Osteoblast (primary cell): ENCODE results near the gene SP8. TPM values are rescaled to one million over a fixed set of nuclear protein-coding genes. Genes with fewer than 3 reads are reported as not detected.
"Not testable (repeated sequence)": the region's sequence is repeated elsewhere in the genome, so short reads cannot be mapped to it uniquely, and the experiment has no call there.

Source experiments
- DNase-seq: peaks from one replicate; pipeline ENCODE4 v3.0.0; 2011; ENCODE audit warnings: low spot score, mixed read lengths; ENCODE audit not compliant: insufficient read length; ENCODE audit errors: missing footprints
- H2AFZ ChIP-seq: 2 replicates; pipeline ENCODE4 v1.6.0; 2011; ENCODE audit warnings: mild to moderate bottlenecking, low read length
- H3K27ac ChIP-seq: 2 replicates; pipeline ENCODE4 v1.5.1; 2011; ENCODE audit warnings: mild to moderate bottlenecking, low read depth, low read length, moderate library complexity
- H3K27me3 ChIP-seq: 2 replicates; pipeline ENCODE4 v1.6.0; 2012; ENCODE audit warnings: mild to moderate bottlenecking, control low read depth, inconsistent platforms, low read length, moderate library complexity; ENCODE audit not compliant: insufficient read depth
- H3K36me3 ChIP-seq: 2 replicates; pipeline ENCODE4 v1.5.1; 2011; ENCODE audit warnings: mild to moderate bottlenecking, low read length, control low read depth, moderate library complexity; ENCODE audit not compliant: insufficient read depth
- H3K4me1 ChIP-seq: 2 replicates; pipeline ENCODE4 v1.5.1; 2011; ENCODE audit warnings: mild to moderate bottlenecking, low read length, control low read depth, moderate library complexity; ENCODE audit not compliant: insufficient read depth
- H3K4me2 ChIP-seq: 2 replicates; pipeline ENCODE4 v1.6.0; 2011; ENCODE audit warnings: mild to moderate bottlenecking, low read length; ENCODE audit not compliant: insufficient read depth
- H3K4me3 ChIP-seq: fragments of 200-600 bp; sonication (generic); 3 replicates; pipeline ENCODE4 v1.5.1; 2012; ENCODE audit warnings: mild to moderate bottlenecking, low read length, inconsistent platforms; ENCODE audit not compliant: insufficient read depth
- H3K79me2 ChIP-seq: 2 replicates; pipeline ENCODE4 v1.6.0; 2012; ENCODE audit warnings: mild to moderate bottlenecking, low read length, control low read depth, inconsistent platforms; ENCODE audit not compliant: insufficient read depth
- H3K9me3 ChIP-seq: 2 replicates; pipeline ENCODE4 v1.5.1; 2011; ENCODE audit warnings: low read depth, low read length, control low read depth
- H4K20me1 ChIP-seq: 2 replicates; pipeline ENCODE4 v1.6.0; 2012; ENCODE audit warnings: mild to moderate bottlenecking, low read length, control low read depth; ENCODE audit not compliant: insufficient read depth
- total RNA-seq: library from RNA; depleted of rRNA; stranded (reverse); fragments of >200 nt; gene quantifications from 2 replicates; pipeline ENCODE4 v1.2.3, GENCODE V29; 2012
- TF ChIP-seq, protein P1 (sequence below): IDR thresholded peaks from 2 replicates; pipeline ENCODE4 v1.5.1; 2011; ENCODE audit warnings: mild to moderate bottlenecking, low read depth, low read length, moderate library complexity; ENCODE audit errors: extremely low read depth

SP8 gene
- total RNA-seq = not detected in 2 replicates

DNA sequence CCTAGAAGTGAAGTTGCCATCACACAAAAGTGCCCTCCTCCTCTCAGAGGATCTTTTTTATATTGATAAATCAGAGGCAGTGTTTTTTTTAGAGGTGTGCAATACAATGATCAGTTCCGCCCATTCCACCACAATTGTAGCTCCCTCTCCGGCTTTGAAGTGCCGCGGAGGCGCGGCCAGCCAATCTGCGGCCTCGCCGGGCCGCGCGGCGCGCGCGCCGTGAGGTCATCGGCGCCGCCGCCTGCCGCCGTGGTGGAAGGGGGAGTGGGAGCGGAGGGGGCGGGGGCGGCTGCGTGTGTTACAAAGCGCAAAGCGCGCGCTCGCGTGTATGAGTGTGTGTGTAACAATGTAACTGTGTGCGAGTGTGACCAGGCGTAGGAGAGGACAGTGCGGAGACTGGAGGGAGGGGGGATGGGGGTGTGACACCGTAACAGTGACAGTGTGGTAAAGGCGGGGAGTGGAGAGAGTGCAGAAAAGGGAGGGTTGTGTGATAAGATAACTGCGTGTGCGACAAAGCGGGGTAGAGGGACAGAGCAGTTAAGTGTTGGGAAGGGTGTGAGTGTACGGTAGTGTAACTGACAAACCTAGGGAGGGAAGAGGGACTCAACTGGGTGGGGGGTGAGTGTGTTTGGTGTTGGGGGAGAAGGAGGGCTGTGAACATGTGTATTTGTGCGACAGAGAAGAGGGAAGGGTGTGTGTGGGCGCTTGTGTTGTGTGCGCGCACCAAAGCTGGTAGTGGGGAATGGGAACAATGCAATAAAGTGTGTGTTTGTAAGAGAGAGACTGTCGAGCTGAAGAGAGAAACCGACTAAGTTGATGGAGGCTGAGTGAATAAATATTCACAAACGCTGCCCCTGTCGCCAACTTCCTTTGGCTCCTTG is at the start of gene SP8:
TSS of gene SP8 (minus strand) at position 108 of the 881 bp plus-strand sequence. CDS start at position 20, 88 bp downstream.
- peaks cover 81% of the 10 kb centered on the region for H3K27me3 ChIP-seq
- TF ChIP-seq, protein P1, sequence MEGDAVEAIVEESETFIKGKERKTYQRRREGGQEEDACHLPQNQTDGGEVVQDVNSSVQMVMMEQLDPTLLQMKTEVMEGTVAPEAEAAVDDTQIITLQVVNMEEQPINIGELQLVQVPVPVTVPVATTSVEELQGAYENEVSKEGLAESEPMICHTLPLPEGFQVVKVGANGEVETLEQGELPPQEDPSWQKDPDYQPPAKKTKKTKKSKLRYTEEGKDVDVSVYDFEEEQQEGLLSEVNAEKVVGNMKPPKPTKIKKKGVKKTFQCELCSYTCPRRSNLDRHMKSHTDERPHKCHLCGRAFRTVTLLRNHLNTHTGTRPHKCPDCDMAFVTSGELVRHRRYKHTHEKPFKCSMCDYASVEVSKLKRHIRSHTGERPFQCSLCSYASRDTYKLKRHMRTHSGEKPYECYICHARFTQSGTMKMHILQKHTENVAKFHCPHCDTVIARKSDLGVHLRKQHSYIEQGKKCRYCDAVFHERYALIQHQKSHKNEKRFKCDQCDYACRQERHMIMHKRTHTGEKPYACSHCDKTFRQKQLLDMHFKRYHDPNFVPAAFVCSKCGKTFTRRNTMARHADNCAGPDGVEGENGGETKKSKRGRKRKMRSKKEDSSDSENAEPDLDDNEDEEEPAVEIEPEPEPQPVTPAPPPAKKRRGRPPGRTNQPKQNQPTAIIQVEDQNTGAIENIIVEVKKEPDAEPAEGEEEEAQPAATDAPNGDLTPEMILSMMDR = no peak
- no peaks in the 10 kb centered on the region for H3K4me1 ChIP-seq
- H3K9me3 ChIP-seq = no peaks in the 10 kb centered on the region
- H3K27ac ChIP-seq = no peak within 1 kb of the TSS
- H2AFZ ChIP-seq = no peak within 1 kb of the TSS
- H3K79me2 ChIP-seq = no peaks in the 10 kb centered on the region
- H3K36me3 ChIP-seq = no peaks in the 10 kb centered on the region
- DNase-seq = no peak
- H4K20me1 ChIP-seq = no peaks in the 10 kb centered on the region
- H3K4me3 ChIP-seq = peak within 1 kb of the TSS; percentile 17
- H3K4me2 ChIP-seq = peak within 1 kb of the TSS; percentile 45

- H3K79me2 ChIP-seq, H3K36me3 ChIP-seq, H3K27me3 ChIP-seq, H3K4me3 ChIP-seq, H3K4me2 ChIP-seq, H3K27ac ChIP-seq, H4K20me1 ChIP-seq, H2AFZ ChIP-seq, DNase-seq, H3K4me1 ChIP-seq, H3K9me3 ChIP-seq: not testable (repeated sequence)
Measured at GRCh38 chr7:20836424-20836823, 49.7 kb upstream of the SP8 start.

DNA sequence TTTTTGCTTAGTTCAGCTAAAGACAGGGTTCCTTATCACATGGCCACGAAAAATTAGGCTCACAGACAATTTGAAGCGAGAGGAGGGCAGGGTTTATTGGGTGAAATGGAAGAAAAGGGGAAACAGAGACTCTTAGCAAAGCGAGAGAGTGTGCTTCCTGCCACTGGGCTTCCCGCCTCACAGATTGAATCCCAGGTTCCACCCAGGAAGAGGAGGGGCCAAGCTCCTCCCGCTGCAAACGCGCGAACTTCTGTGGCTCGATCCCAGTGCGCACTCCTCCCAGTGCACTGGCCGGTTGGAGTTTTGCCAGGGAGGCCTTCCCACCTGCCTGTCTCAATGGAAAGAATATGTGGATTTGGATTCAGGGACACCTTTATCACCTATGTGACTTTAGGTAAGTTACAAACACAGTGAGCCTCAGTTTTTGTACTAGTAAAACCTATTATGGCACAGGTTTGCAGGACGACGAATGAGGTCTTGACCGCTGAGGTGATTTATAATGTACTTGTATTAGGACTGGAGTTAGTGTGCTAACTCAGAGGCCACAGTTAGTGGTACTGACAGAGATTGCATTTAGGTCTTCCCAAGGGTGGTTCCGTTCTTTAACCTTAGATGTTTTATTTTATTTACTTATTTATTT is 48.5 kb upstream of the SP8 start:
- Histone ChIP-seq H3K27me3 (no peaks in the 10 kb centered on the region), H4K20me1 (no peaks in the 10 kb centered on the region), H3K4me3 (no peak overlapping the region), H3K9me3 (no peaks in the 10 kb centered on the region), H2AFZ (no peak overlapping the region), H3K4me1 (no peaks in the 10 kb centered on the region), H3K79me2 (no peaks in the 10 kb centered on the region), H3K4me2 (no peak overlapping the region), H3K36me3 (no peaks in the 10 kb centered on the region), H3K27ac (no peak overlapping the region)
- no peak for DNase-seq
- TF ChIP-seq, protein P1 = no peak

DNA sequence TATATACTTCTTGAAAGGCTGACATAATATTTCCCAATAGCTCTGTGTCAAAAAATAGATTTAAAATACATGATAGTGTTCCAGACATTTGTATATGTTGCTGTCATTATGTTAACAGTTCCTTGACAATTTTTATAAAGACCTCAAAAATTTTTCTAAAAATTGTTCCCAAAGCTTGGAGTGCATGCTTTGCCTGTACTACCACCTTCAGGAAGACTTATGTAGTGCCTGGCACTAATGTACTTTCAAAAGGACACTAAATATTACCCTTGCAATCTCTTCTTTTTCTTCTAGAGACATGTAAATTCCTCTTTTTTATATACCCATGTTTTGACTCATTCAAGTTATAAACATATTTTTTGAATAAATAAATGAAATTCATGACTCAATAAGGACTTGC is 48.0 kb upstream of the SP8 start:
- Histone ChIP-seq H3K79me2 (no peaks in the 10 kb centered on the region), H3K4me2 (no peak overlapping the region), H4K20me1 (no peaks in the 10 kb centered on the region), H3K9me3 (no peaks in the 10 kb centered on the region), H3K4me3 (no peak overlapping the region), H3K4me1 (no peaks in the 10 kb centered on the region), H3K36me3 (no peaks in the 10 kb centered on the region), H2AFZ (no peak overlapping the region), H3K27me3 (no peaks in the 10 kb centered on the region), H3K27ac (no peak overlapping the region)
- no peak for DNase-seq
- TF ChIP-seq, protein P1 = no peak
